HG03045 (cell line): ENCODE results near the gene E4F1.

ENCODE experiments used
- ATAC-seq: cut with Tn5 transposase; IDR thresholded peaks from one replicate; pipeline ENCODE4 v1.9.1; 2021; ENCODE audit warnings: mild to moderate bottlenecking, moderate library complexity; ENCODE audit not compliant: unreplicated experiment

The E4F1 gene

DNA sequence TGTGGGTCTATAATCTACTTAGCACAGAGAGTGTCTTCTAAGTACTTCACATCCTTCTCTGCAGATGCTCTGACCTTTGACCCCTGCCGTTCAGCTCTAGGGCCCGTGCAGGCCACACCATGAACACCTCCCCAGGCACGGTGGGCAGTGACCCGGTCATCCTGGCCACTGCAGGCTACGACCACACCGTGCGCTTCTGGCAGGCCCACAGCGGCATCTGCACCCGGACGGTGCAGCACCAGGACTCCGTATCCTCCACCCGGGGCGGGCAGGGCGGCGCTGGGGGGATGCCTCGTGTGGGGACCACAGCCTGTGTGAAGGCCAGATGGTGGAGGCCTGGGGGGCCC, 17.5 kb upstream of the E4F1 start:
- peak; percentile 3 for ATAC-seq

DNA sequence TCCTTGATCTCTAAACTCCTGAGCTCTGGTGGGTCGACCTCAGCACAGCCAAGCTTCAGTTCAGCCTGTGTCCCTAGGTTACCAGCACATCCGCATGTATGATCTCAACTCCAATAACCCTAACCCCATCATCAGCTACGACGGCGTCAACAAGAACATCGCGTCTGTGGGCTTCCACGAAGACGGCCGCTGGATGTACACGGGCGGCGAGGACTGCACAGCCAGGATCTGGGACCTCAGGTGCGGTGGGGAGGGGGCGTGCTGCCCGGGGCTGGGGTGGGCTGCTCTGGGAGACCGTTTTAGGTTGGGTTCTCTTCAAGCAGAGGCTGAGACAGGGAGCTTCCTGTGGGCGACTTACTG, 17.0 kb upstream of the E4F1 start:
- ATAC-seq, result no peak

DNA sequence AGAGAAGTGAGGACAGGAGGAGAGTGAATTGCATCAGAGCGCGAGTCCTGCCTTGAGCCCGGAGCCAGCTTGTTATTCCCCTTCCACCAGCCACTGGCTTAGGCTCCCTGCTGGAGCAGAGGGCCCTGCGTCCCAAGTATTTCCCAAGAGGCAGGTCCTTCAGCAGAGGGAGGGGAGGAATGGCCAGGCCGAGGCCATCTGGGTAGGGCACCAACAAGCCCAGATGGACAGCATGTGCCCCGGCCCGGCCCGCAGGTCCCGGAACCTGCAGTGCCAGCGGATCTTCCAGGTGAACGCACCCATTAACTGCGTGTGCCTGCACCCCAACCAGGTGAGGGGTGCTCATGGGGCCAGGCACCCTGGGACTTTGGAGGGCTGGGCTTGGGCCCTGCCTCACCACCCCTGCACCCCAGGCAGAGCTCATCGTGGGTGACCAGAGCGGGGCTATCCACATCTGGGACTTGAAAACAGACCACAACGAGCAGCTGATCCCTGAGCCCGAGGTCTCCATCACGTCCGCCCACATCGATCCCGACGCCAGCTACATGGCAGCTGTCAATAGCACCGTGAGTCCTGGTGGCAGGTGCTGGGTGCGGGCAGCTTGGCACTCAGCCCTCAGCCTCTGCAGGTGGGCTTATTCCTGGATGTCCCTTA, 16.5 kb upstream of the E4F1 start:
- ATAC-seq, result no peak

DNA sequence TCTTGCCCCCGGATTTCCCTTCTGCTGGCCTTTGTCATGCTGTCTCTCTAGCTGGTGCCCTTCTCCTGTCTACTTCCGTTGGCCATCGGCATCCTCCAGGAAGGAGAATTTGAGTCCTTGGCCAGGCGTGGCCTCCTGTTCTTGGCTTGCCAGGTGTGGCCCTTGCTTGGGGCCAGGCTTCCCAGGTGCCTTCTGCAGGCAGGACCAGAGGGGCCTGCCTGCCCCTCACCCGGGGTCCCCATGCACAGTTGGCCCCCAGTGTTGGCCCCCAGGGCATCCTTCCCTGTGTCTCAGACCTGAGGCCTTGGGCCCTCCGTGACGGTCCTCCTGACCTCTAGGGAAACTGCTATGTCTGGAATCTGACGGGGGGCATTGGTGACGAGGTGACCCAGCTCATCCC, 15.5 kb upstream of the E4F1 start:
- ATAC-seq, result no peak

DNA sequence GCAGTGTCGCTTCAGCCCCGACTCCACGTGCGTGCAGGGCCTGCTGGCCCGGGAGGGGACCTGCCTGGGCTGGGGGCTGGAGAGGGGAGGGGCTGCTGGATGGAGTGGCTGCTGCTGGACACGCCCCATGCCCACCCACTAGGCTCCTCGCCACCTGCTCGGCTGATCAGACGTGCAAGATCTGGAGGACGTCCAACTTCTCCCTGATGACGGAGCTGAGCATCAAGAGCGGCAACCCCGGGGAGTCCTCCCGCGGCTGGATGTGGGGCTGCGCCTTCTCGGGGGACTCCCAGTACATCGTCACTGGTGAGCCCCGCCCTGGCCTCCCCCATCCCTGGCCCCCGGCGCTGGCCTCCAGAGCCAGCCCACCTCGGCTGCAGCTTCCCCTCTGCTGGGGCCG, 15.1 kb upstream of the E4F1 start:
- no peak for ATAC-seq

DNA sequence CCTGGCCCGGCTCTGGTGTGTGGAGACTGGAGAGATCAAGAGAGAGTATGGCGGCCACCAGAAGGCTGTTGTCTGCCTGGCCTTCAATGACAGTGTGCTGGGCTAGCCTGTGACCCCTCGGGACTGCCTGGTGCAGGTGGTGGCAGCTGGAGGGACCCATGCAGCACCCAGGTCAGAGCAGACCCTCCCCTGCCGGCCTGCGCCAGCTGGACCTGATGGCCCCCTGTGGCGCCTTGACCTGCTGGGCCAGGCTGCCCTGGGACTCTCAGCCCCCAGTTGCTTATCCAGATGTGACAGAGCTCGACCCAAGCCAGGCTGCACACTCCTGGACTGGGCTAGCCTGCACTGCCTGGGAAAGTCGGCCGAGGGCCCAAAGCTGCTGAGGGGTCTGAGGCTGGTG, 14.6 kb upstream of the E4F1 start:
- no peak for ATAC-seq

DNA sequence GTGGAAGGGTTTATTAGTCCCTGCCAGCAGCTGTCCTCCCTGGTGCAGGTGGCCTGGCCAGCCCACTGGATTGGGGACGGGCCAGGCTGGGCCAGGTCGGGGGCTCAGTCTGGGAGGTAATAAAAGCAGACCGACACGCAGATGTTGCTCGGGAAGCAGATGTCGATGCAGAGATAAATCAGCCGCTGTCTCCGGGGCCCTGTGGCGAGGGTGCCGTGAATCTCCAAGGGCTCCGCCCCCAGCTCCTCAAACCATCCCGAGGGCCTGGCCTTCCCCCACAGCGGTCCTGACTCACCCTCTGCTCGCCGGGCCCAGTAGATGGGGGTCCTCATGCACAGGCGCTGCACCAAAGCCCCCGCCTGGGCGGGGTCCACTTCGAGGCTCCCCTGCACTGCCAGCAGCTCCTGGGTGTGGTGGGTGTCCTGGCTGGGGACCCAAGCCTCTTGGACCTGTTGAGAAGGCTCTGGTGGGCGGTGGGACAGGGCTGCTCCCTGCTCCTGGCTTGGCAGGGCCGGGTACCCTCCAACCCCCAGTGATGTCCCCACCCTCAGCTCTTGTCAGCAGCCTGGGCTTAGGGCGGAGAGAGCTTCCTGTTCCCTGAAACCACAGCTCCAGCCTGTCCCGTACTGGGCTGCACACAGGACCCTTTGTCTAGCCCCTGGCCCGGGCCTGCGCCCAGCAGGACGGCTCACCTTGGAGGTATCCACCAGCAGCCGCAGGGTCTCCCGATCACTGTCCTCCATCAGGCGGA, 14.0 kb upstream of the E4F1 start:
- ATAC-seq, result no peak

DNA sequence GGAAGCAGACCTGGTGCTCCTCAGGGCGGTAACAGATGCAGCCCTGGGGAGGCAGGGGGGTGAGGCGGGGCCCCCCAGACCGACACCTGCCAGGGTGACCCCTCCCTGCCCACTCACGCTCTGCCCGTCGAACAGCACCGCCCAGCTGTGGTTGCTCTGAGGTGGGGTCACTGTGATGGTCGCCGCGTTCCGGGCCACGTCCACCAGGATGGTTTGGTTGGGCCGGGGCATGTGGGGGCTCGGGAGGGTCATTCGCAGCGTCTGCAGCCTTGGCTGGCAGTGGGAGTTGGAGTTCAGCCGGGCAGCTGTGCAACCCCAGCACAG, 13.4 kb upstream of the E4F1 start:
- no peak for ATAC-seq

DNA sequence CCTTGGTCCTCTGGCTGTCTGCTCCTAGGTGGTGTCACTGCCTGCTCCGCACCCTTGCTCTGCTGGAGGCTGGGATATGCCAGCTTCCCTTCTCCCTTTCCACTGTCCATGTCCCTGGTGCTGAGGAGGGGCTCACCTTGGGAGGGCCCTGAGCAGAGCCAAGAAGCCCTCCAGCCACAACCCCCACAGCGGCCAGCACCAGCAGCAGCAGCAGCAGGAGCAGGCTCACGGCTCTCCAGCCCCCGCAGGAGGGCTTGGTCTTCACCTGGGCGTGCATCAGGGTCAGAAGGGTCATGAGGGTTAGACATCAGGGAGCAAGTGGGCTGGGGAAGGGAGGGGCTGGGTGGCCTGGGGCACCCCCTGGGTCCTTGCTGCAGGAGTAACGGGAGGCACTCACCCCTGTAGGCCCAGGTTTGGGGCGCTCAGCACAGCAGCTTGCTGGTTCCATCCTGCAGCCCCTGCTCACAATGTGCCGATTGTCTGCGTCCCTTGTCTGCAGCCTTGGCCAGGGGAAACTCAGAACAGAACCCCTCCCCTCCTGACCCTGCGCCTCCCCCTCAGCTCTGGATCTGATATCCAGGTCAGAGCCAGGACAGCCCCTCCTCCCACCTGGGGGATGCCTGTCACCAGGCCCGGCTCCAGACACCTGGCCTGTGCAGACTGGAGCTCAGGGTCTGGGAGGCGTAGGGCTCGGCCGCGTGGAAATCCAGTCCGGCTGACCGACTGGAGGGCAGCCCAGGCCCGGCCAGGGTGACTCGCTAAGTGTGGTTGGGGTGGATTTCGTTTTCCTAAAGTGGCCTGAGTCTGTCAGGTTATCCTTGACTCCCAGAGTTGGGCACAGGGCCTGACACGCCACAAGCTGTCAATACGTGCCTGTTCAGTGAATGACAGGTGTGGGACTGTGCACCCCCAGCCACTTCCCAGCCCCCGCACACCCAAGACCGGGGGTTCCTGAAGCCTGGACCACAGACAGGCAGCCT, 12.7 kb upstream of the E4F1 start, which contains the start of gene BRICD5:
TSS of gene BRICD5 (minus strand) at position 478 of the 980 bp plus-strand sequence. CDS start at position 448, 30 bp downstream.
- ATAC-seq, result no peak

DNA sequence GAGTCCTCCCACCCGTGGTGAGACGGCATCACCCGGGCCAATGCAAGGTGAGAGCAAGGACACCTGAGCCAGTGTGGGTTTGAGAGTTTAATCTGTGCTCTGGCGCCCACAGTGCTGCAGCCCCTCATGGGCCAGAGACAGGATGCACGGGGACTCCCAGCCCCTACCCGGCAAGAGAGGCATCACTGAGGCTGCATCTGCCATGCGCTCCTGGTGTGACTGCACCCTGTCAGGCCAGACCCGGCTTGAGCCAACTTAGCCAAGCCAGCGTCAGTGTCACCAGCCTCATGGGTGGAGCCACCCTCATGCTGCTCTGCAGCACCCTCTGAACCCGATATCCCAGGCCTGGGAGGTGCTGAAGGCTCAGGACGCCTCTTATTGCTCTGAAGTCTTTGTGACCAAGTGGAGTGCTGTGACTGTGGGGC, 11.5 kb upstream of the E4F1 start:
- ATAC-seq, result no peak

DNA sequence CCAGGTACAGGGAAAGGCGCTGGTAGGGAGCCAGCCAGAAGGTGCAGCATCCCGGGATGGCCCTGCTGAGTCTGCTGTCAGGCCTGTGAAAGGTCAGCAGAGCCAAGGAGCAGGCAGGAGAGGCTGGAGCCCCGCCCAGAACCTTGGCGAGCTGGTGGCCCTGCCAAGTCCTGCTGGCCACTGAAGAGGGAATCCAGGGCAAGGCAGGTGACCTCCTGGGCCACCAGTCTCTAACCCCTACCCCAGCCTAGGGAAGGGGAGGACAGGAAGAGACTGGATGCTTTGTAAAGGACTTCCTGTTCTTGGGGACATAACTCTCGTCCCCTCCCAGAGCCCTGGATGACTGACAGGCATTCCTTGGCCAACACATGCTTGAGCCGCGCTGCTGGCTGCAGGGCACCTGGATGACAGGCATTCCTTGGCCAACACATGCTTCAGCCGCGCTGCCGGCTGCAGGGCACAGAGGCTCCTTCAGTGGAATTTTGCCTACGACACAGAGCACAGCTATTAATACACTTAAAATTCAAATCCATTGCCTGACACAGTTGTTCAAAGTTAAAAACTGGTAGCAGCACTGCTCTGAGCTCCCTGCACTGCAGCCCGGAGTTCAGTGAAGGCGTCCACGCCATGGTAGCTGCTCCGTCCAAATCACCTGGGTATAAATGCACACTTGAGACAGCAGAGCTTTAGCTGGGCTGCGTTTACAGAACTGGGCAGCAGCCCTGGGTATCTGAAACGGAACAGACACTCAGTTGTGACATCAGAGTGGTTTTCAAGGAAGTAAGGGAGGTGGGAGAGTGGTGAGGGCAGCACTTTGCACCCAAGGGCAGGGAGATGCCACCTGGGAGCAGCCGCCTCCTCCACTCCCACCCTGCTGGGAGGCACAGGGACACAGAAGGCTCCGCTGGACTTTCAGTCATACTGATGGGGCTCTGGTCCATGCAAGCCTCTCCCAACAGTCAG, 10.7 kb upstream of the E4F1 start:
- ATAC-seq, result no peak

DNA sequence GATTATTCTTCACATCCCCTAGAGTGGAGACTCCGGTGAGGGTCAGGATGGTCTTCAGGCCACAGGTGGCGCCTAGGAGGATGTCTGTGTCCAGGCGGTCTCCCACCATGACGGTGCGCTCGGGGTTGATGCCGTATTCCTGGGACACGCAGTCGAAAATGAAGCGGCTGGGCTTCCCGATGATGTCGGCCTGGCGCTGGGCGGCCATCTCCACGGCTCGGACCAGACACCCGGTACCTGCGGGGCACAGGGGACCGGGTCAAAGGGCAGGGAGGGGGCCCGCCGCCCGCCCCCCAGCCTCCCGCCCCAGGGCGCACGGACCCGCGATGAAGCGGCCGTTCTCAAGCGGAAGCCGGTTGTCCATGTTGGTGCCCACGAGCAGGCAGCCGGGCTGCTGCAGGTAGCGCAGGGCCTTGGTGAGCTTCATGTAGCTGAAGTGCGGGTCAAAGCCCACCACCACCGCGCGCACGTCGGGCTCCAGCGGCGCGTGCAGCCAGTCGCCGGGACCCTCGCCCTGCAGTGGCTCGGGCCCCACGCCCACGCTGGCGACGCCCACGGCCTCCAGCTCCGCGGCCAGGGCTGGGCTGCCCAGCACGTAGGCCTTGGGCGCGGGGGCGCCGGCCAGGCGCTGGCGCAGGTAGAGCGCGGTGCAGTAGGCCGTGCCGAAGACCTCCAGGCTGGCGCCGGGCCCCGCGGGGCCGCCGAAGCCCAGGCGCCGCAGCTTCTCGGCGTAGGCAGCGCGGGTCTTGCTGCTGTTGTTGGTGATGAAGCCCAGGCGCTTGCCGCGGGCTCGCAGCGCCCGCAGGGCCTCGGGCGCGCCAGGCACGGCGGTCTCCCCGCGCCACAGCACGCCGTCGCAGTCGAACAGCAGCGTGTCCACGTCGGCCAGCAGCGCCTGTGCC, 9.3 kb upstream of the E4F1 start:
- peak; percentile 9 for ATAC-seq

DNA sequence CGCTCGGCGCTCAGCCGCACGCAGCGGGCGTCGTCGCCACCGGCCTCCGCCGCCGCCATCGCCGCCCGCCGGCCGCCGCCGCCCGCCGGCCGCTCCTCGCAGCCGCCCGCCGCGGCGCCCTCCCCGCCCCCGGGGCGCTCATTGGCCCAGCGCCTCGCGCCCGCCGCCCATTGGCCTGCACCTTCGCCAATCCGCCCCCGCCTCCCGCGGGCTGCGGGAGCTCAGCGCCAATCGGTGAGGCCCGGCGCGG, 8.7 kb upstream of the E4F1 start, which contains the start of gene PGP:
TSS of gene PGP (minus strand) at position 122 of the 250 bp plus-strand sequence. CDS start at position 59, 63 bp downstream.
- ATAC-seq, result peak; percentile 80

DNA sequence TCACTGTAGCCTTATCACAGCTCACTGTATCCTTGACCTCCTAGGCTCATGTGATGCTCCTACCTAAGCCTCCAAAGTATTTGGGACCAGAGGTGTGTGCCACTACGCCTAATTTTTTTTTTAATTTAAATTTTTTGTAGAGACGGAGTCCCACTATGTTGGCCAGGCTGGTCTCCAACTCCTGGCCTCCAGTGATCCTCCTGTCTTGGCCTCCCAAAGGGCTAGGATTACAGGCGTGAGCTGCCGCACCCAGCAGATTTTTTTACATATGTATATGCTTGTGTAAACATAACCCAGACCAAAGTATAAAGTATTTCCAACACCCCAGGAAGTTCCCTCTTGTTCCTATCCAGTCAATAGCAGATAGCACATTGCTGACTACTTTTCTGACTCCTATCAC, 7.1 kb upstream of the E4F1 start:
- ATAC-seq, result no peak

DNA sequence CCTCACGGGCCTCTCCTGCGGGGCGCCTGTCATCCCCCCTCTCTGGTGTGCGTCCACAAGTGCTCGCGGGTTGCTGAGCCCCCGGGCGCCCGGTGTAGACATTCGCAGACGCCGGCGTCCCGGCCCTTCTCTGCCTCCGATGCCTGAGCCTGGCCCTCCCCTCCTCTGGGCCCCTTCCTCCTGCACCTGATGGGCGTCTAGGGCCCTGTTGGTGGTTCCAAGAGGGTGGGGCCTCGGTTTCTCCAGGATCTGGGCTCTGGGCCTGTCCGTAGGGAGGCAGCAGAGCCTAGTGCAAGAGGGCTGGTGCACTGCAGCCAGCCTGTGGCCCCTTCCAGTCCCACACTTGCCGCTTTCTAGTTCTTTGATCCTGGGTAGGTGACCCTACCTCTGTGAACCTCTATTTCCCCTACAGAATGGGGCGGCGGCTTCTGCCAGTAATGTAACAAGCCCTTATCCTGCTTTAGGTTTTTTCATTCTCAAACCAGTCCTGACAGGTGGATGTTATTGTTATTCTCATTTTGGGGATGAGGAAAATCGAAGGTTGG, 623 bp downstream of the E4F1 start:
- ATAC-seq, result peak; percentile 14

DNA sequence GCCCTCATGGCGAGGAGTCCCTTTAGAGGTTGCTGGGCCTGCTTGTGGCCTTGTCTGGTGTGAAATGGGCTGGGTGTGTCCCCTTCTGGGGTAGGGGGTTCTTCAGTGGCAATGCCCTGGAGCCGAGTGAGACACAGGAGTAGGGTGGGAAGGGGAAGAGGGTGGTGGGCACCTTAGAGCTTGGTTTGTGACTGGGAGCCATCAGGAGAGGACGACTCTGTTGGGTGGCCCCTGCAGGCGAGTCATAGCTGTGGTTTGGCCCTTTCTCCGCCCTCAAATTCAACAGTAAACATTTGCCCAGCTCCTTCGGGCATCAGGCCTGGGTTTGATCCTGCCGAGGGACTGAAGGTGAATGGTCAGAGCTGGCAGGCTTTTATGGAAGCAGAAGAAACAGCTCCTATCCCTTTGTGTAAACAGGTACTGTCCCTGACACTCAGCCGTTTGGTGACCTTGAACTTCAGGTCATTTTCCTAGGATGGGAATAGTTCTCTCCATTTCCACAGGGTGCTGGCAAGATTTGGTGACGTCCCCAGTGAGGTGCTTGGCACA, 2.9 kb downstream of the E4F1 start:
- no peak for ATAC-seq

DNA sequence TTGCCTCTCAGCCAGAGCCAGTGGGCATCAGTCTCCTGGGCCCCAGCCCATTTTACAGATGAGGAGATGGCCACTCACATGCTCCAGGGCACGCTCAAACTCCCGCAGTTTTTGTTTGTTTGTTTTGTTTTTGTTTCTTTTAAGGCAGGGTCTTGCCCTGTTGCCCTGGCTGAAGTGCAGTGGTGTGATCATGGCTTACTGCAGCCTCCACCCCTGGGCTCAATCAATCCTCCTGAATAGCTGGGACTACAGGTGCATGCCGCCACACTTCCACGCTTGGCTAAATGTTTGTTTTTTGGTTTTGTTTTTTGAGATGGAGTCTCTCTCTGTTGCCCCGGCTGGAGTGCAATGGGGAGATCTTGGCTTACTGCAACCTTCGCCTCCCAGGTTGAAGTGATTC, 3.5 kb downstream of the E4F1 start:
- ATAC-seq, result no peak

DNA sequence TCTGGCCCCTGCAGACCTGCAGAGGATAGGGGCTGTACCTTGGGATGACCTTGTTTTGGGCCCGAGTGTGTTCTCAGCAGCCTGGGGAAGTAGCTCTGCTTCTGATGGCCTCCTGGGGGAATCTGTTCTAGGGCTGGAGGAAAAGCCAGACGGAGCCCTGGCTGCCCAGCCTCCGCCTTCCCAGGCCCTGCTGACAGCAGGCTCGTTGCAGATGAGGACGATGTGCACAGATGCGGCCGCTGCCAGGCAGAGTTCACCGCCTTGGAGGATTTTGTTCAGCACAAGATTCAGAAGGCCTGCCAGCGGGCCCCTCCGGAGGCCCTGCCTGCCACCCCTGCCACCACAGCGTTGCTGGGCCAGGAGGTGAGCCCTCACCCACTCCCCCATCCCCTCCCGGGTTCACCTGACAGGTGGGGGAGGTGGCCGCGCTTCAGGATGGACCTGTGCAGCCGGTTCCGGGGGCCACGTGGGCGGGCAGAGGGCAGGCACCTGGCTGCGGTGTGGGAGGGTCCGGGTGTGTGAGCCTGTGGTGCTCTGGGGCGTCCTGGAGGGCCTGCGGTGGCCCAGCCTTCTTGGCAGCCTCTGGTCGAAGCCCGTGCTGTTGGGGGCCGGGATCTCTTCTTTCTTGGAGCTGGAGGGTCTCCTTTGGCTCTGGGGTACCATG, 4.9 kb downstream of the E4F1 start:
- no peak for ATAC-seq

DNA sequence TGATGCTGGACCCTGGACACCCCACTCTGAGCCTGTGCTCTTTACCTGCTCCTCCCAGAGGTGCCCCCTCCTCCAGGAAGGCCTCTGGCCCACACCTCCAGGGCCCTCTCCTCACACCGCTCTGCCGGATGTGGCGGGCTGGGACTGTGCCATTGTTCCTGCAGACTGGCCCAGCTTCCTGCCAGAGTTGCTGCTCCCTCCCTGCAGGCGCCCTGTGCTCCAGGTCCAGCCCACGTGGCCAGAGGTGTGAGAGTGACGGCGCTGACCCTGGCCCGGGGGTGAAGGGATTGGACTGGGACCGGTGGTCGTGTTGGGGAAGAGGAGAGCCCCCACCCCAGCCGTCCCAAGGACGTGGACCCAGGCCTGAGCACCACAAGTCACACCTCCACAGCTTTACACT, 5.7 kb downstream of the E4F1 start:
- ATAC-seq, result no peak
